Body of pancreas (tissue), 4 donors: Measurements from ENCODE around the gene TSHZ2.

Experiments used
- CTCF ChIP-seq, 7 experiments: fragments of 450-650 bp in 4 of 7; fragments of 200-600 bp in 3 of 7; sonication (generic) in 3 of 7; IDR thresholded peaks; one replicate each; pipeline ENCODE4 v1.5.1; 2016 to 2019; ENCODE audit warnings: antibody characterized with exemption in 7 of 7
- POLR2A ChIP-seq, 3 donors: fragments of 450-650 bp; IDR thresholded peaks; one replicate each; pipeline ENCODE4 v1.6.1; 2016; ENCODE audit warnings: antibody characterized with exemption in 3 of 3, mild to moderate bottlenecking in 2 of 3

GRCh38 chr20:53083411-53083810, 111.3 kb downstream of the TSHZ2 start:
- TF ChIP-seq CTCF (IDR thresholded peaks at IDR 0.05) (no peak), POLR2A (IDR thresholded peaks at IDR 0.05) (no peak)
